SU-DHL-6 (cell line): ENCODE results near the gene MEIOB.

Experiments
- EZH2phosphoT487 ChIP-seq: fragments of 200-600 bp; sonication (generic), shearing (Covaris generic); conservative IDR thresholded peaks from 2 replicates; pipeline ENCODE4 v1.6.1; 2018; ENCODE audit warnings: mild to moderate bottlenecking, antibody characterized with exemption, low read length, moderate library complexity, mixed read lengths
- TF ChIP-seq, protein P1 (sequence below): fragments of 200-600 bp; sonication (generic); IDR thresholded peaks from one replicate; pipeline ENCODE4 v1.5.1; 2017; ENCODE audit warnings: antibody characterized with exemption, mild to moderate bottlenecking, low read length, moderate library complexity; ENCODE audit not compliant: insufficient read depth, poor library complexity, severe bottlenecking

DNA sequence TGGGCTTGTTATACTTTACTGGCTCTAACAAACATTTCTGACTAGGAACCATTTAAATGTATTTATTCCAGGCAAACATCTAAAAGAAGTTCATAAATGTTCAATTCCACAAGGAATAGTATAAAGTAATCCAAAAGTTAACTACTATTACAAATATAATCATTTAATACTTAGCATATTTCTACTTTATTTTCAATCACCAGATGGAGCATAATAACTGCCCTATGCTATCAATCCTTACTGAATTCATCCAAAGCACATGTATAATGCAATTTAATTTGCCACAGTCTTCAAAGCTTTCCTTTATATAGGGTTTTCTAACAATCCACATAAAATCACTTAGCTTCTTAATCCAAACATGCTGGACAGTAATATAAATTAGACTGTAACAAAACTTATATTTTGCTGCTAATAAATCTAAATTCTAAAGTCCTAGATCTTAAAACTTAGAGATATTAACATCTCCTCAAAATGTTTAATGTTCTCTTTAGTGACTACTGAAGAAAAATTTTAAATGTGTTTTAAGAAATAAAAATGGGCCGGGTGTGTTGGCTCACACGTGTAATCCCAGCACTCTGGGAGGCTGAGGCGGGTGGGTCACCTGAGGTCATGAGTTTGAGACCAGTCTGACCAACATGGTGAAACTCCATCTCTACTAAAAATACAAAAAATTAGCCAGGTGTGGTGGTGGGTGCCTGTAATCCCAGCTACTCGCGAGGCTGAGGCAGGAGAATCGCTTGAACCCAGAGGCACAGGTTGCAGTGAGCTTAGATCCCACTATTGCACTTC is 5.9 kb downstream of the MEIOB start:
- TF ChIP-seq, protein P1, sequence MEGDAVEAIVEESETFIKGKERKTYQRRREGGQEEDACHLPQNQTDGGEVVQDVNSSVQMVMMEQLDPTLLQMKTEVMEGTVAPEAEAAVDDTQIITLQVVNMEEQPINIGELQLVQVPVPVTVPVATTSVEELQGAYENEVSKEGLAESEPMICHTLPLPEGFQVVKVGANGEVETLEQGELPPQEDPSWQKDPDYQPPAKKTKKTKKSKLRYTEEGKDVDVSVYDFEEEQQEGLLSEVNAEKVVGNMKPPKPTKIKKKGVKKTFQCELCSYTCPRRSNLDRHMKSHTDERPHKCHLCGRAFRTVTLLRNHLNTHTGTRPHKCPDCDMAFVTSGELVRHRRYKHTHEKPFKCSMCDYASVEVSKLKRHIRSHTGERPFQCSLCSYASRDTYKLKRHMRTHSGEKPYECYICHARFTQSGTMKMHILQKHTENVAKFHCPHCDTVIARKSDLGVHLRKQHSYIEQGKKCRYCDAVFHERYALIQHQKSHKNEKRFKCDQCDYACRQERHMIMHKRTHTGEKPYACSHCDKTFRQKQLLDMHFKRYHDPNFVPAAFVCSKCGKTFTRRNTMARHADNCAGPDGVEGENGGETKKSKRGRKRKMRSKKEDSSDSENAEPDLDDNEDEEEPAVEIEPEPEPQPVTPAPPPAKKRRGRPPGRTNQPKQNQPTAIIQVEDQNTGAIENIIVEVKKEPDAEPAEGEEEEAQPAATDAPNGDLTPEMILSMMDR = no peak
- TF ChIP-seq EZH2phosphoT487 = no peak
